Astrocyte of the spinal cord (primary cell): ENCODE measurements around the gene CYB561D2.

Experiments used
- DNase-seq: peaks from one replicate; pipeline ENCODE4 v3.0.0; 2011; ENCODE audit warnings: low read depth, low spot score
- H3K4me3 ChIP-seq: 2 replicates; pipeline ENCODE4 v1.5.1; 2011; ENCODE audit warnings: low read depth, mild to moderate bottlenecking, low read length, moderate library complexity
- in situ Hi-C: cut with HindIII; loops from 2 replicates; pipeline ENCODE4 v1.10.0; 2017; ENCODE audit warnings: low sequenced_read_pairs
- TF ChIP-seq, protein P1 (sequence below): IDR thresholded peaks from 2 replicates; pipeline ENCODE4 v1.5.1; 2012; ENCODE audit warnings: low read depth, mild to moderate bottlenecking, low read length, inconsistent platforms

The CYB561D2 gene

DNA sequence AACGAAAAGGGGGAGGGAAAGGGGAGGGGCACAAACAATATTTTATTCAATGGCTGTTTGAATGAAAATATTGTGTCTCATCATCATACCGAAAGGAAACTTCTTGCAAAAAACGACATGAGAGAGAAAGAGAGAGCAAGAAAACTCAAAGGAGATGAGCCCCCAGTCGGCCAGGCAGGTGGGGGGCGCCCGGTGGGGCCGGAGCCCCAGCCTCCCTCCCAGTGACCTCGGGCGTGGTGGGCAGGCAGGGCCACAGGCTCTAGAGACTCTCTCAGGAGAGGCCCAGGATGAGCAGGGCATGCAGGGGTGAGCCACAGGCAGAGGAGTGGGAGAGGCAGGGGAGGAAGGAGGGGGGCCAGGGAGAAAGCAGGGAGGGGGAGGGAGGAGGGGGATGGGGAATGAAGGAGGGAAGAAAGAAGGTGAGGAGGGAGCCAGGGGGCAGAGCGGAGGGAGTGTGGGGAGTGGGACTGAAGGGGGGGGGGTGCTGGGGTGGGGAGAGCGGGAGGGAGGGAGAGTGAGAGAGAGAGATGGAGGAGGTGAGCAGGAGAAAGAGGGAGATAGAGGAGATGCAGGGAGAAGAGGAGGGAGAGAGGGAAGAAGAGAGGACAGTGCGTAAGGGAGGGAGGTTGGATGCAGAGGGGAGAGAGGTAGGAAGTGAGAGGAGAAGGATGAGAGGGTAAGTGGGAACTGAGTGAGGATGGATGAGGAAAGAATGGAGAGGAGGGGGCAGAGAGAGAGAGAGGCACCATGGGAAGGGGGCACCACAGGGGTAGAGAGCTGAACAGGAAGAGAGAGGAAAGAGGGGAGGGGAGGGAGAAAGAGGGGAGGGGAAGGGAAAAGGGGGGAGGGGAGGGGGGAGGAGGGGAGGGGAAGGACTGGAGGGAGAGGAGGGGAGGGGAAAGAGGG lies 22.7 kb downstream of the CYB561D2 start:
- no peak for DNase-seq
- TF ChIP-seq, protein P1, sequence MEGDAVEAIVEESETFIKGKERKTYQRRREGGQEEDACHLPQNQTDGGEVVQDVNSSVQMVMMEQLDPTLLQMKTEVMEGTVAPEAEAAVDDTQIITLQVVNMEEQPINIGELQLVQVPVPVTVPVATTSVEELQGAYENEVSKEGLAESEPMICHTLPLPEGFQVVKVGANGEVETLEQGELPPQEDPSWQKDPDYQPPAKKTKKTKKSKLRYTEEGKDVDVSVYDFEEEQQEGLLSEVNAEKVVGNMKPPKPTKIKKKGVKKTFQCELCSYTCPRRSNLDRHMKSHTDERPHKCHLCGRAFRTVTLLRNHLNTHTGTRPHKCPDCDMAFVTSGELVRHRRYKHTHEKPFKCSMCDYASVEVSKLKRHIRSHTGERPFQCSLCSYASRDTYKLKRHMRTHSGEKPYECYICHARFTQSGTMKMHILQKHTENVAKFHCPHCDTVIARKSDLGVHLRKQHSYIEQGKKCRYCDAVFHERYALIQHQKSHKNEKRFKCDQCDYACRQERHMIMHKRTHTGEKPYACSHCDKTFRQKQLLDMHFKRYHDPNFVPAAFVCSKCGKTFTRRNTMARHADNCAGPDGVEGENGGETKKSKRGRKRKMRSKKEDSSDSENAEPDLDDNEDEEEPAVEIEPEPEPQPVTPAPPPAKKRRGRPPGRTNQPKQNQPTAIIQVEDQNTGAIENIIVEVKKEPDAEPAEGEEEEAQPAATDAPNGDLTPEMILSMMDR = no peak
- no peak overlapping the region for H3K4me3 ChIP-seq
- in situ Hi-C loops = no loop called here

GRCh38 chr3:50374363-50375257 lies 23.9 kb downstream of the CYB561D2 start:
- H3K4me3 ChIP-seq = no peak overlapping the region
- TF ChIP-seq, protein P1 = no peak
- no peak for DNase-seq
- in situ Hi-C loops = no loop called here

DNA sequence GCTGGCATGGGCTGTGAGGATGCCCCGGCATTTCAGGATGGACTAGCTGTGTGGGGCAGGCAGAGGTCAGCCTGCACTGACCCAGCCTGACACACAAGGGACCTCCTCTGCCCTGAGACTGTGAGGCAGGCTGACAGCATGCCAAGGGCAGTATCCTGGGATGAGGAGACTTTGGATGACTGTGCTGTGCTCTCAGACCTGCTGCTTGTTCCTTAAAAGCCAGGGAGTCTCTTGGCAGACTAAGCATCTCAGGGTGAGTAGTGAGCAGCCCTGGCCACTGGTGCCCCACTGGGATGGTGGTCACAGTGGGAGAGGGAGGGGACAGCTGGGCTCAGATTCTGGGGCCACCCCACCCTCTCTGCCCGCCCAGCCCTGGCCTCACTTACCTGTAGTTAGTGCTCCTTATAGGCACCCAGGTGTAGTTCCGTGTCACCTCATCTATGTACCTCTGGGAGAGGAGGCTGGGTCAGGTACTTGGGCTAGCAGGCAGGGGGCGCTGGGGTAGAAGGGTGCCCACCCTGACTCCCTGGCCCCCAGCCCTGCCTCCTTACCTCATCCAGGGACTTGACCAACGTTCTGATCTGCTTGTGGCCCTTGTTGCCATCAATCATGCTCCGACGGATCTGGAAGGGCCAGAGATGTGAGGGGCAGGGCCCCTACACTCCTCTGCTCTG lies 24.7 kb downstream of the CYB561D2 start:
- H3K4me3 ChIP-seq = no peak overlapping the region
- in situ Hi-C loops = no loop called here
- TF ChIP-seq, protein P1 = peak; percentile 12
- DNase-seq = no peak

DNA sequence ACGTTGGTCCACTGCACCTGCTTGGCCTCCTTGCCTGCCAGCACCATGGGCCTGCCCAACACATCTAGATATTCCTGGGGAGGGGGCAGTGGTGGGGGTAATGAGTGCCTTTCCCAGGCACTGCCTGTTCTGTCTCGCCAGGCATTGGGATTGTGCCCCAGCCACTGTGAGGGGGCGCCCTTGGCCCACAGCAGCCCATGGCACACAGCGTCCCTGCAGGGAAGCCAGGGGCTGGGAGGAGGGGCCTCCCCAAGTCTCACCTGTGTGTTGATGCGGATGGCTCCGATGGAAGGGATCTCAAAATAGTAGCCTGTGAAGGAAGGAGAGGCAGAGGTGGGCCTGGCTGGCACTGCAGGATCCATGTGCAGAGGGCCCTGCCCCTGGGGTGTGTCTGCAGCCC lies 27.4 kb downstream of the CYB561D2 start:
- DNase-seq = no peak
- in situ Hi-C loops = no loop called here
- H3K4me3 ChIP-seq = no peak overlapping the region
- TF ChIP-seq, protein P1 = no peak

GRCh38 chr3:50378757-50379156 lies 28.1 kb downstream of the CYB561D2 start:
- TF ChIP-seq, protein P1 = no peak
- no peak overlapping the region for H3K4me3 ChIP-seq
- DNase-seq = no peak
- in situ Hi-C loops = no loop called here
